Measurements from ENCODE around the gene SGCD. TPM values are rescaled to one million over a fixed set of nuclear protein-coding genes. Genes with fewer than 3 reads are reported as not detected.

The SGCD gene
- total and polyA plus RNA-seq, 9 of the 15 experiments (the other 6 are each of a cell fraction or from before 2014, with no cell fraction given) = not detected

DNA sequence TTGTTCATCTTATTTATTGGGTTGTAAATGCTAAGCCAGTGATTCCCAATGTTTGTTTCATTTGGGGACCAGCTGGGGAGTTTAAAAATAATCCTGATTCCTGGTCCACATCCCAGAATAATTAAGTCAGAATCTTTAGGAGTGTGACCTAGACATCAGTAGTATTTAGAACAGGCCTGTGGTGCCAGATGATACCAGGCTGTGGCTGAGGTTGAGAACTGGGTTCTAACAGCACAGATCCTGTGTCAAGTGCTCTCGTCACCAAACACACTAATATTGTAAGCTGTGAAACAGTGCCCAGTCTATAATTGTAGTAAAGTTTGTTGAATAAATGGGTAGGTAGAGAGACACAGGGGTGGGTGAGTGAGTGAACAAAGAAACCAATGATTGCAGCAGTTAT is 351.0 kb downstream of the SGCD start:
- 11% methylated on average over 1 of the region's 1 CpG for WGBS (ENCODE audit: insufficient coverage, low coverage, missing lambda C conversion rate)
- in situ Hi-C loops (cut with MboI) = no loop called here
- Histone ChIP-seq H3K27ac (ENCODE audit: extremely low read depth, low read depth, low read length) (no peak overlapping the region), H3K4me3 (no peak overlapping the region), H3K79me2 (ENCODE audit: control insufficient read depth, insufficient read depth, low read length) (no peaks in the 10 kb centered on the region), H3K9me3 (replicated peaks; ENCODE audit: control insufficient read depth, insufficient read depth, low read depth, low read length) (no peaks in the 10 kb centered on the region; the same call in 1 of the 2 replicates), H3K9ac (ENCODE audit: insufficient read depth in 1 of 2, low read depth in 2 of 2, low read length in 2 of 2) (no peak overlapping the region), H3K4me1 (replicated peaks in 1 of 2; ENCODE audit: control insufficient read depth in 2 of 2, insufficient read depth in 2 of 2, low read length in 2 of 2) (no peaks in the 10 kb centered on the region), H3K9me1 (ENCODE audit: control insufficient read depth, insufficient read depth, low read length) (no peaks in the 10 kb centered on the region), H2AFZ (ENCODE audit: low read depth, low read length) (no peak overlapping the region), H3K36me3 (ENCODE audit: control insufficient read depth, insufficient read depth, low read length) (no peaks in the 10 kb centered on the region), H3K27me3 (ENCODE audit: control insufficient read depth in 2 of 2, insufficient read depth in 2 of 2, low read length in 2 of 2) (no peaks in the 10 kb centered on the region), H4K20me1 (replicated peaks; ENCODE audit: control insufficient read depth, insufficient read depth, low read length) (no peaks in the 10 kb centered on the region), H3K4me2 (ENCODE audit: insufficient read depth, low read length) (no peak overlapping the region)
- no peak for DNase-seq (ENCODE audit: extremely low read depth in 1 of 4, low spot score in 3 of 4)
- TF ChIP-seq HDAC8 (tag; IDR thresholded peaks at IDR 0.05) = no peak
- TF ChIP-seq POLR3G (IDR thresholded peaks at IDR 0.05; ENCODE audit: extremely low read depth, insufficient read length, insufficient replicate concordance) = no peak
- no peak for FAIRE-seq
- BruUV-seq (replicated peaks) = no TSS peak
- intact Hi-C loops (cut with micrococcal nuclease) = no loop called here
- CTCF ChIA-PET (ENCODE audit: low intra/inter-chr PET ratio) = no interaction called here
- POLR2A ChIA-PET = no interaction called here
- ATAC-seq = no peak

DNA sequence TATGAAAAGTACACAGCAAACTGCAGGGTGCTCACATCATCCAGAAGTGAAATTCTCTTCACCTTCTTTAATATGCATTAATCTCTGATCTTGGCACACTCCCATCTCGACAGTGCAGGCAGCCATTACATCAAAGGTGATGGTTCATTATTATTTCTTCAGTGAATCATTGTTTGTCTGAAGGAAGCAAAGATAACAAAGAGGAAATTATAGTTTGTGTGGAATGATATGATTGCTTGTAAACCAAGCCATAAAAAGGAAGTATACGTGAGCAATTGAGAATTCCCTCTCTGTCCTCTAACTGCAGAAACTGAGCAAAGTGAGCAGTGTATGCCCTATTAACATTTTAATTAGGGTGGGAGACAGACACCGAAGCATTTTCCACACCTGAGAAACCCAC is 351.5 kb downstream of the SGCD start:
- Histone ChIP-seq H4K20me1 (replicated peaks; ENCODE audit: control insufficient read depth, insufficient read depth, low read length) (no peaks in the 10 kb centered on the region), H3K9ac (ENCODE audit: insufficient read depth in 1 of 2, low read depth in 2 of 2, low read length in 2 of 2) (no peak overlapping the region), H3K9me3 (replicated peaks; ENCODE audit: control insufficient read depth, insufficient read depth, low read depth, low read length) (no peaks in the 10 kb centered on the region; the same call in 1 of the 2 replicates), H3K27me3 (ENCODE audit: control insufficient read depth in 2 of 2, insufficient read depth in 2 of 2, low read length in 2 of 2) (no peaks in the 10 kb centered on the region), H3K9me1 (ENCODE audit: control insufficient read depth, insufficient read depth, low read length) (no peaks in the 10 kb centered on the region), H2AFZ (ENCODE audit: low read depth, low read length) (no peak overlapping the region), H3K27ac (ENCODE audit: extremely low read depth, low read depth, low read length) (no peak overlapping the region), H3K36me3 (ENCODE audit: control insufficient read depth, insufficient read depth, low read length) (no peaks in the 10 kb centered on the region), H3K79me2 (ENCODE audit: control insufficient read depth, insufficient read depth, low read length) (no peaks in the 10 kb centered on the region), H3K4me3 (no peak overlapping the region), H3K4me1 (replicated peaks in 1 of 2; ENCODE audit: control insufficient read depth in 2 of 2, insufficient read depth in 2 of 2, low read length in 2 of 2) (no peaks in the 10 kb centered on the region), H3K4me2 (ENCODE audit: insufficient read depth, low read length) (no peak overlapping the region)
- POLR2A ChIA-PET = no interaction called here
- in situ Hi-C loops (cut with MboI) = no loop called here
- no TSS peak for BruUV-seq (replicated peaks)
- intact Hi-C loops (cut with micrococcal nuclease) = no loop called here
- no peak for DNase-seq (ENCODE audit: extremely low read depth in 1 of 4, low spot score in 3 of 4)
- WGBS (ENCODE audit: insufficient coverage, low coverage, missing lambda C conversion rate) = 0% methylated on average over 3 of the region's 3 CpGs
- FAIRE-seq = no peak
- CTCF ChIA-PET (ENCODE audit: low intra/inter-chr PET ratio) = no interaction called here
- no peak for ATAC-seq
- no peak for TF ChIP-seq CBX2 (IDR thresholded peaks at IDR 0.05; ENCODE audit: insufficient read depth, low read length, poor library complexity, severe bottlenecking)
- TF ChIP-seq SIRT6 (IDR thresholded peaks at IDR 0.05; ENCODE audit: low read depth, low read length) = no peak
- TF ChIP-seq, protein P1, sequence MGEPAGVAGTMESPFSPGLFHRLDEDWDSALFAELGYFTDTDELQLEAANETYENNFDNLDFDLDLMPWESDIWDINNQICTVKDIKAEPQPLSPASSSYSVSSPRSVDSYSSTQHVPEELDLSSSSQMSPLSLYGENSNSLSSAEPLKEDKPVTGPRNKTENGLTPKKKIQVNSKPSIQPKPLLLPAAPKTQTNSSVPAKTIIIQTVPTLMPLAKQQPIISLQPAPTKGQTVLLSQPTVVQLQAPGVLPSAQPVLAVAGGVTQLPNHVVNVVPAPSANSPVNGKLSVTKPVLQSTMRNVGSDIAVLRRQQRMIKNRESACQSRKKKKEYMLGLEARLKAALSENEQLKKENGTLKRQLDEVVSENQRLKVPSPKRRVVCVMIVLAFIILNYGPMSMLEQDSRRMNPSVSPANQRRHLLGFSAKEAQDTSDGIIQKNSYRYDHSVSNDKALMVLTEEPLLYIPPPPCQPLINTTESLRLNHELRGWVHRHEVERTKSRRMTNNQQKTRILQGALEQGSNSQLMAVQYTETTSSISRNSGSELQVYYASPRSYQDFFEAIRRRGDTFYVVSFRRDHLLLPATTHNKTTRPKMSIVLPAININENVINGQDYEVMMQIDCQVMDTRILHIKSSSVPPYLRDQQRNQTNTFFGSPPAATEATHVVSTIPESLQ (CRISPR knock-in tag; IDR thresholded peaks at IDR 0.05) = no peak
- TF ChIP-seq DLX4 (CRISPR knock-in tag; IDR thresholded peaks at IDR 0.05) = no peak
- TF ChIP-seq C11orf30 (IDR thresholded peaks at IDR 0.05; ENCODE audit: low read depth) = no peak
- TF ChIP-seq SMARCC2 (IDR thresholded peaks at IDR 0.05; ENCODE audit: low read depth) = no peak
- TF ChIP-seq ESRRB (CRISPR knock-in tag; IDR thresholded peaks at IDR 0.05; ENCODE audit: borderline replicate concordance) = no peak
- TF ChIP-seq, protein P2, sequence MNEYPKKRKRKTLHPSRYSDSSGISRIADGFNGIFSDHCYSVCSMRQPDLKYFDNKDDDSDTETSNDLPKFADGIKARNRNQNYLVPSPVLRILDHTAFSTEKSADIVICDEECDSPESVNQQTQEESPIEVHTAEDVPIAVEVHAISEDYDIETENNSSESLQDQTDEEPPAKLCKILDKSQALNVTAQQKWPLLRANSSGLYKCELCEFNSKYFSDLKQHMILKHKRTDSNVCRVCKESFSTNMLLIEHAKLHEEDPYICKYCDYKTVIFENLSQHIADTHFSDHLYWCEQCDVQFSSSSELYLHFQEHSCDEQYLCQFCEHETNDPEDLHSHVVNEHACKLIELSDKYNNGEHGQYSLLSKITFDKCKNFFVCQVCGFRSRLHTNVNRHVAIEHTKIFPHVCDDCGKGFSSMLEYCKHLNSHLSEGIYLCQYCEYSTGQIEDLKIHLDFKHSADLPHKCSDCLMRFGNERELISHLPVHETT (CRISPR knock-in tag; conservative IDR thresholded peaks at IDR 0.05 in 1 of 2, IDR thresholded peaks at IDR 0.05 in 1 of 2) = no peak
- no peak for TF ChIP-seq MCM2 (IDR thresholded peaks at IDR 0.05; ENCODE audit: low read depth)
- TF ChIP-seq NONO (IDR thresholded peaks at IDR 0.05; ENCODE audit: low read depth in 2 of 2, low read length in 1 of 2) = no peak
